Measurements from ENCODE around the gene GATD1. TPM values are rescaled to one million over a fixed set of nuclear protein-coding genes. Genes with fewer than 3 reads are reported as not detected.
A peak's percentile ranks its signal among the peaks of the same experiment; 100 is the strongest.

GATD1 gene
- total RNA-seq, 1 donor from 2014 or later = 26.2 TPM

- Histone ChIP-seq H3K4me3 (no peak overlapping the region), H3K27me3 (ENCODE audit: low read depth) (peaks cover 36% of the 10 kb centered on the region), H3K4me1 (peaks cover 32% of the 10 kb centered on the region), H3K9me3 (replicated peaks) (no peaks in the 10 kb centered on the region), H3K27ac (replicated peaks) (no peak overlapping the region), H3K36me3 (peaks cover 10% of the 10 kb centered on the region)
- DNase-seq = no peak
- no peak for TF ChIP-seq CTCF (IDR thresholded peaks at IDR 0.05; ENCODE audit: borderline replicate concordance)
- intact Hi-C loops (cut with micrococcal nuclease) = no loop called here
These were observed 14.6 kb upstream of the GATD1 start for GRCh38 chr11:791658-792534.

GRCh38 chr11:790721-791564 lies 13.7 kb upstream of the GATD1 start:
- no peak for TF ChIP-seq CTCF (IDR thresholded peaks at IDR 0.05; ENCODE audit: borderline replicate concordance)
- Histone ChIP-seq H3K4me1 (peaks cover 23% of the 10 kb centered on the region), H3K9me3 (replicated peaks) (no peaks in the 10 kb centered on the region), H3K4me3 (no peak overlapping the region), H3K27ac (replicated peaks) (no peak overlapping the region), H3K27me3 (ENCODE audit: low read depth) (peaks cover 36% of the 10 kb centered on the region), H3K36me3 (peaks cover 10% of the 10 kb centered on the region)
- DNase-seq = no peak
- intact Hi-C loops (cut with micrococcal nuclease) = no loop called here

- DNase-seq = no peak
- Histone ChIP-seq H3K27ac (replicated peaks) (no peak within 1 kb of the TSS), H3K27me3 (ENCODE audit: low read depth) (peaks cover 36% of the 10 kb centered on the region), H3K4me3 (peak within 1 kb of the TSS; percentile 34), H3K36me3 (peaks cover 10% of the 10 kb centered on the region), H3K4me1 (peaks cover 13% of the 10 kb centered on the region), H3K9me3 (replicated peaks) (no peaks in the 10 kb centered on the region)
- intact Hi-C loops (cut with micrococcal nuclease) = no loop called here
- no peak for TF ChIP-seq CTCF (IDR thresholded peaks at IDR 0.05; ENCODE audit: borderline replicate concordance)
These were observed 12.7 kb upstream of the GATD1 start, which contains the start of gene CEND1 for GRCh38 chr11:789943-790342. Gene CEND1 (minus strand): TSS chr11:790090. CDS start chr11:788576, 1,514 bp downstream.

- Histone ChIP-seq H3K9me3 (replicated peaks) (no peaks in the 10 kb centered on the region), H3K4me3 (peak overlapping the region; percentile 34), H3K36me3 (peaks cover 10% of the 10 kb centered on the region), H3K27me3 (ENCODE audit: low read depth) (peaks cover 36% of the 10 kb centered on the region), H3K4me1 (peaks cover 7% of the 10 kb centered on the region), H3K27ac (replicated peaks) (no peak overlapping the region)
- TF ChIP-seq CTCF (IDR thresholded peaks at IDR 0.05; ENCODE audit: borderline replicate concordance) = no peak
- intact Hi-C loops (cut with micrococcal nuclease) = no loop called here
- DNase-seq = no peak
These were observed 12.0 kb upstream of the GATD1 start for GRCh38 chr11:788953-789940.

Measured in left ventricle myocardium inferior (tissue), 1 donor.